SH-SY5Y (cell line): ENCODE data around the gene SLC25A13.

Source experiments
- GATA2 ChIP-seq: IDR thresholded peaks from 2 replicates; pipeline ENCODE4 v1.6.1; 2011; ENCODE audit warnings: mild to moderate bottlenecking, low read depth, low read length
- GATA3 ChIP-seq: IDR thresholded peaks from 2 replicates; pipeline ENCODE4 v1.6.1; 2011; ENCODE audit warnings: low read depth, mild to moderate bottlenecking, low read length, moderate library complexity

- TF ChIP-seq GATA3: no peak
- TF ChIP-seq GATA2: no peak
Observed at GRCh38 chr7:96322847-96323461, 1.1 kb upstream of the SLC25A13 start.
